ENCODE data around the gene YOD1. TPM values are rescaled to one million over a fixed set of nuclear protein-coding genes. Genes with fewer than 3 reads are reported as not detected.

The YOD1 gene
- total RNA-seq, 4 donors from 2014 or later: 11.6 to 17.7 (median 13.5) TPM

DNA sequence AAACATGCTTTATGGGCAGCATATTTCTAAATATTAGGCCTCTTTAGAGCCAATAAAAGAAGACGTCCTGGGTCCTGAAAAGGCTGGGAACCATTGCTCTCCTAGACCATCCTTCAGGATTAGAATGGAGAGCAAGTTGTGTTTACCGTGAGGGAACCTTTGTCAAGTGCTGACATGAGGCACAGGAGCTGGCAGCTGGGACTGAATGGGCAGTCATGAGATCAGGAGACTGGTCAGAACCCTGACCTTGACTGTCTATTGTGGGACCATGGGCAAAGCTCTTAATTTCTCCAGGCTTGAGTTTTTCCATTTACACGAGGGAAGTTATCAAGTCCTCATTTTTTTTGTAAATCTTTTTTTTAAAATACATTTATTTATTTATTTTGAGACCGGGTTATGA, 7.2 kb upstream of the YOD1 start:
- 90 to 94% methylated on average over 4 of the region's 4 CpGs for WGBS, 2 donors
- intact Hi-C loops (cut with DNase I): no loop called here
- H3K27ac ChIP-seq: peak overlapping the region; percentile 87 to 100 (median 93)

DNA sequence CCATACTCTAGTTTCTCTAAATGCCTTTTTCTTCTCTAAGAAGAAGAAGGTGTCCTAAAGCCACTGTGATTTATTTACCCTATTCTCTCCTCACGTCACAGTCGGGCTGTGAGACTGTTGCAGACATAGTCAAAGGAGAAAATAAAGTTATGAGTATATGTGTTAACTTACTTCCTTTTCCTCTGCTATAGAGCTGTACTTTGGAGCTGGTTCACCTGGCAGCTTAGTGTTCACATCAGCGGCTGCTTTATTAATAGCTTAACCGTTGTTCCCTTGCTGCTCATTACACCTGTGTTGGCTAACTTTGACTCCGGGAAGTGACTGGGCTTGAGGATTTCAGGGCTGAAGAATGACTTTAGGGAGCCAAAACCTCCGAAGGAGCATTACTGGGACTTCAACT, 5.7 kb upstream of the YOD1 start:
- intact Hi-C loops (cut with DNase I): no loop called here
- Histone ChIP-seq H3K9me3 (no peaks in the 10 kb centered on the region), H3K27me3 (no peaks in the 10 kb centered on the region), H3K4me3 (replicated peaks in 1 of 3) (no peak overlapping the region), H3K36me3 (peaks cover under 1 to 6% of the 10 kb centered on the region in 2 donors), H3K27ac (peak overlapping the region; percentile 46 to 93 (median 70)), H3K4me1 (peaks cover 38 to 60% of the 10 kb centered on the region in 2 donors)
- no peak for DNase-seq
- WGBS, 2 donors: 92 to 96% methylated on average over 6 of the region's 6 CpGs
- TF ChIP-seq, protein P1, sequence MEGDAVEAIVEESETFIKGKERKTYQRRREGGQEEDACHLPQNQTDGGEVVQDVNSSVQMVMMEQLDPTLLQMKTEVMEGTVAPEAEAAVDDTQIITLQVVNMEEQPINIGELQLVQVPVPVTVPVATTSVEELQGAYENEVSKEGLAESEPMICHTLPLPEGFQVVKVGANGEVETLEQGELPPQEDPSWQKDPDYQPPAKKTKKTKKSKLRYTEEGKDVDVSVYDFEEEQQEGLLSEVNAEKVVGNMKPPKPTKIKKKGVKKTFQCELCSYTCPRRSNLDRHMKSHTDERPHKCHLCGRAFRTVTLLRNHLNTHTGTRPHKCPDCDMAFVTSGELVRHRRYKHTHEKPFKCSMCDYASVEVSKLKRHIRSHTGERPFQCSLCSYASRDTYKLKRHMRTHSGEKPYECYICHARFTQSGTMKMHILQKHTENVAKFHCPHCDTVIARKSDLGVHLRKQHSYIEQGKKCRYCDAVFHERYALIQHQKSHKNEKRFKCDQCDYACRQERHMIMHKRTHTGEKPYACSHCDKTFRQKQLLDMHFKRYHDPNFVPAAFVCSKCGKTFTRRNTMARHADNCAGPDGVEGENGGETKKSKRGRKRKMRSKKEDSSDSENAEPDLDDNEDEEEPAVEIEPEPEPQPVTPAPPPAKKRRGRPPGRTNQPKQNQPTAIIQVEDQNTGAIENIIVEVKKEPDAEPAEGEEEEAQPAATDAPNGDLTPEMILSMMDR (IDR thresholded peaks at IDR 0.05): no peak
- TF ChIP-seq POLR2A (IDR thresholded peaks at IDR 0.05): no peak

More for the DNA sequence above, 7.2 kb upstream of the YOD1 start:
- Histone ChIP-seq H3K9me3 (no peaks in the 10 kb centered on the region), H3K36me3 (peaks cover 11 to 14% of the 10 kb centered on the region in 2 donors), H3K27me3 (no peaks in the 10 kb centered on the region), H3K4me3 (replicated peaks in 1 of 3) (no peak overlapping the region), H3K4me1 (peaks cover 33 to 55% of the 10 kb centered on the region in 2 donors)
- DNase-seq: no peak
- TF ChIP-seq POLR2A (IDR thresholded peaks at IDR 0.05): no peak
- TF ChIP-seq, protein P1 (IDR thresholded peaks at IDR 0.05): no peak

DNA sequence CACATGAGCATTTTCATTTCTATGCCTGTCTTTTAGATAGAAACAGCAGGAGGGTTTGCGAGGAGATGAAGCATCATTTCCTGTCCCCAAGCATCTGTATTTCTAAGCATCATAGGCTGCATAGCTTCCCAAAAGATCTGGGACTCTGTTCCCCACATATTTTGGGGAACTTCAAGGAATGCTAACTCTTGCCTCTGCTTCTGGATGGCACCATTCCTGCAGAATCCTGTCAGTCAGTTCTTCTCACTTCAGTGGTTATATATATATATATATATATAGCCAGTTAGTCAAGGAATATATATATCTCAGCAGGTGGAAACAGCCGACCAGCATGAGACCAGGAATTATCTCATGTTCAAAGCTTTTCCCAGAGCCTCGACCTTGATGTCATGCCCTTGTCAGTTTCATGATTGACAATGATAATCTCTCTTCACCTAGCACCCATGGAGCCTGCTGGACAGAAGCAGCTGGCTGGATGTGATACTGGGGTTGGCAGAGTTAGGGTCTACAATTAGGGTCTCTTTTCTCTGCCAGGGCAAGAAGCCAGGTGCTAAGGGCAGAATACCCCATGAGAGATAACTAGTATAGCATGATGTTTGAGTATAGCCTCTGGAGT, 4.5 kb upstream of the YOD1 start:
- 82 to 89% methylated on average over 3 of the region's 3 CpGs for WGBS, 2 donors
- H3K27me3 ChIP-seq: no peaks in the 10 kb centered on the region
- H3K4me1 ChIP-seq: peaks cover 41 to 62% of the 10 kb centered on the region in 2 donors
- H3K36me3 ChIP-seq: no peaks in the 10 kb centered on the region
- no peak for DNase-seq
- no peaks in the 10 kb centered on the region for H3K9me3 ChIP-seq
- no peak overlapping the region for H3K4me3 ChIP-seq (replicated peaks in 1 of 3)
- TF ChIP-seq POLR2A (IDR thresholded peaks at IDR 0.05): no peak
- intact Hi-C loops (cut with DNase I): no loop called here
- H3K27ac ChIP-seq: peak overlapping the region; percentile 93 to 97 (median 97)

DNA sequence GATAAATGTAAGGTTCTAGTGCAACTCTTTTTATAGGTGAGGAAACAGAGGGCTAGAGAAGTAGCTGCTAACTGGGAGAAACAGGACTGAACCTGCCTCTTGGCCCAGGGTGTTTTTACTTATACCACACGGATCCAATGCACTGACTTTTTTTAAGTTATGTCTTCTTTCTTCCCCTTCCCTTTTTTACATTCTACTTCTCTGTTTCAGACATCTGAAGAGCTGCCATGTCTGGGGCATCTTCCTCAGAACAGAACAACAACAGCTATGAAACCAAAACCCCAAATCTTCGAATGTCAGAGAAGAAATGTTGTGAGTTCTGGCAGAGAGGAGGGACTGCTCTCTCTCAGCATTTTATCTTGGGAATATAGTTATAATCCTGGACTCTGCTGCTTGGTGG, 3.5 kb upstream of the YOD1 start:
- TF ChIP-seq, protein P1 (IDR thresholded peaks at IDR 0.05): no peak
- TF ChIP-seq POLR2A (IDR thresholded peaks at IDR 0.05): no peak
- Histone ChIP-seq H3K27ac (peak overlapping the region; percentile 93 to 97 (median 97)), H3K9me3 (no peaks in the 10 kb centered on the region), H3K4me3 (replicated peaks in 1 of 3) (no peak overlapping the region), H3K36me3 (no peaks in the 10 kb centered on the region), H3K27me3 (no peaks in the 10 kb centered on the region), H3K4me1 (peaks cover 34 to 55% of the 10 kb centered on the region in 2 donors)
- DNase-seq: no peak
- WGBS, 2 donors: 71 to 72% methylated on average over 2 of the region's 2 CpGs
- intact Hi-C loops (cut with DNase I): no loop called here

DNA sequence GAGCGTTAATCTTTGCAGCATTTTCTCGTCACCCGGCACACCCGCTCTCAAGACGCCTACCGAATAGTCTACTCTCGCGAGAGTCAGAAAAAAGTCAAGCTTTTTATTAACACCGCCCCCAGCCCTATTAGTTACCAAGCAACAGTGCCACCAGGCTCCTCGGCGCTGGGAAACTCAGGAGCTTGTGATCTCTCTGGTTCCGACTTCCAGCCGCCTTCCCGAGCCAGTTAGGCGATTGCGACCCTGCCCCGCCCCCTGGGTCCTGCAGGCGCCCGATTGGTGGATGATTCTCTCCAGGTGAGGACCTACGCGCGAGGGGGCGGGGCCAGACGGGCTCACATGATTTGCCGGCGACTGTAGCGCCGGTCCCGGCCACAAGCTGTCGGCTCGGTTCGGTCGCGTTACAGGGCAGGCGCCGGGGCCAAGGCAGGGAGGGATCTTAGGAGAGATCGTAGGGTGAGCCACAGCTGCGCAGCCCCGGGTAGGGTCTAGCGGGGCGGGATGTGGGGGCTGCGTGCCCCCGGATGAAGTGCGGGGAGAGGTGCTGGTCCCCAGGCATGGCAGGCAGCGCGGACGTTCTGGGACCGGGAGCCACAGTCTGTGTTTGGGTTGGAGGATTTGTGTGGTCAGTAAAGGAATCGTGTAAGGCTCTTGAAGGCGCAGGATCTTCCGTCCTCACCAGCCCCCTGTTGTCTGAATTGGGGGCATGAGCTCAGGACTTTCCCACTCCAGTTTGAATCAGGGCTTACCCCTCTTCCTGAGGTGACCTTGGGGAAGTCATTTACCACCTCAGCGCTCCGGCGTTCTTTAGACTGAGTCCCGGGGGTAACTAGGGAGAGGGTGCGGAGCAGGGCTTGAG, 2.1 kb upstream of the YOD1 start, which contains the start of gene PFKFB2:
Gene PFKFB2 (plus strand): TSS at position 365 of the 859 bp plus-strand sequence. CDS start 1,443 bp downstream, outside the sequence.
- Histone ChIP-seq H3K4me1 (peaks cover 24 to 48% of the 10 kb centered on the region in 2 donors), H3K9me3 (no peaks in the 10 kb centered on the region), H3K4me3 (replicated peaks in 1 of 3) (peak within 1 kb of the TSS; percentile 58 to 80 (median 80)), H3K36me3 (peaks cover 11 to 13% of the 10 kb centered on the region in 2 donors), H3K27ac (peak within 1 kb of the TSS; percentile 93 to 97 (median 97)), H3K27me3 (no peaks in the 10 kb centered on the region)
- WGBS, 2 donors: 2 to 5% methylated on average over 20 to 47 of the region's 56 CpGs
- intact Hi-C loops (cut with DNase I): no loop called here
- peak; percentile 89 to 100 for TF ChIP-seq POLR2A (IDR thresholded peaks at IDR 0.05)
- TF ChIP-seq, protein P1 (IDR thresholded peaks at IDR 0.05): peak in 4 of 6 experiments; percentile 23 to 52 (median 50)
- DNase-seq: peak; percentile 100

Data from thyroid gland (tissue), 4 donors.